TTC549 (cell line): ENCODE results near the gene DYNC1H1.
"Not testable (repeated sequence)": the region's sequence is repeated elsewhere in the genome, so short reads cannot be mapped to it uniquely, and the experiment has no call there.

Experiments
- FAIRE-seq: peaks from 2 replicates; lab custom pipeline; 2012; peaks lifted over from hg19 to GRCh38; lab: Jason Lieb, UNC

DYNC1H1 gene

DNA sequence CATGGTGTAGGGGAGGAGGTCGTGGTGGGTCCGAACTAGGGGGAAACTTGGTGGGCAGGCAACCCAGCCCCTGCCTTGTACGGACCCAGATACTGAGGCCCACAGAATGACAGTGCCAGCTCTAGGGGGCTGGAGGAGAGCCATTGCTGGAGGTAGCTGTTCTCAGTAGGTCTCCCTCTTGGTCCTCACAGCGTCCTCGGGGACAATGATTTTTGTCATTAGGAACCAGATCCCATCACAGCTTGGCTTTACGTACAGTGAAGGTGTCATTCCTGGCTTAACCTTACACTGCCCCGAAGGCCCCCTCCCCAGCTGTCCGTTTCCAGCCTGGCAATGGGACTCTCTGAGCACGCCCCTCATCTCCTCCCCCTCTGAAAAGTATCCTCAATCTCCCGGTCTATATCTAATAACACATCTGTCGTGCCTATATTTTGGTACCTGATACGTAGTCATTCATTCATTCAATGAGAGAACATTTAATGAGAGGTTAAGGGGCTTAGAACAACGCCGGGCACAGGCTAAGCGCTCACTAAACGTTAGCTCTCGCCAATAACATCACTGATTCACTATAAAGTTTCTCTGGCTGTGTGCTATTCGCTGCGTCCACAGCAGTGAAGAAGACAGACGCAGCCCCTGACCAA lies 597 bp upstream of the DYNC1H1 start:
- no peak for FAIRE-seq

DNA sequence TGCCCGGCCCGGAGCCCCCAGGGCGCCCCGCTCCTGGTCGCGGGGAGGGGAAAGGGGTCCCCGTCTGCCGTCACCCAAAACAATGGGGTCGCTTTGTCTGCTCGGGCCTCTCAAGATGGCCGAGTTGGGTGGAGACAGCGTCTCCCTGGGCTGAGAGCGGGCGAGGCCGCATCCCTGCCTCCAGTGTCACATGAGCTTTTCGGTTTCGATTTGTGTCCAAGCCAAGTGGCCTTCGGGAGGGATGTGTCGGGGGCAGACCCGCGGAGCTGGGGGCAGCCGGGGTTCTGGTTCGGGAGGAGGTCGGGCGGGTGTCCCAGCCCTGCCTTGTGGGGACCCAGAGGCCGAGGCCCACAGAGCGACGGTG lies 790 bp downstream of the DYNC1H1 start:
- FAIRE-seq: no peak

DNA sequence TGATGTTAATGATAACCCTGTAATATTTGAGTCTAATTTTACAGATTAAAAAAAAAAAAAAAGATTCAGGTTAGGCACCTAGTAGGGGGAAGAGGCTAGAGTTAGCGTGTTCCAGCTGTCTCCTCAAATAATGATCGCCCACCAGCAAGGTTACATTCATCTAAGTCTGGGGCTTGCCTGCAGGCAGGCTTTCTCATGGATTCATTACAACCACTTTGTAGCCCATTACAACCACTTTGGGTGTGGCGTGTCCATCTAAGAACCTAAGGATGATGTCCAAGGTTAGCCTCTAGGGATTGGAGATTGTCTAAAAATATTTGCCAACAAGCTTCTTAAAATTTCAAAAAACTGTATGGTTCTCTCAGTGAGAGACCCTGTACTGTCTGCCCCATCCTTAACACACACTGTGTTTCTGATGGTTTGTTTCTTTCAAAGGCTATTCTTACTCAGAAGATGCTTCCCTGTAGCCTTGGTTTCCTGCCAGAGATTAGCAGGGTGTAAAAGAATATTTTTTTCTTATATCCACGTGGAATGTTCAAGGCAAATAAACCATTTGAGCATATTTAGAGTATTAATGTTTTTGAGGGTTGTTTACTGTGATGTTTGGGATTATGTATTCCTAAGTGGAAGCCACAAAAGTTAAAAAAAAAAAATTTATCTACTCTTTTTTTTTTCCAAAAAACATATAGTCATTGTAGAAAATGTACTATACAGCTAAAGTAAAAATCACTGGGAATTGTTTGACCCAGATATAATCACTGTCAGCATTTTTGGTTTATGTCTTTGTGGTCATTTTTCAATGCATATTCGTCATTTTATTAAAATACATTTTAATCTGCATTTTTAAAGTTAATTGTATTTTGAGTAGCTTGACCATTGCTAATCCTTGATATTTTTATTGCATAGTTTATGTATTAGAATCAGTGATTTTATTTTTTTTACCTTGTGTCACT lies 1.7 kb downstream of the DYNC1H1 start:
- FAIRE-seq: no peak

DNA sequence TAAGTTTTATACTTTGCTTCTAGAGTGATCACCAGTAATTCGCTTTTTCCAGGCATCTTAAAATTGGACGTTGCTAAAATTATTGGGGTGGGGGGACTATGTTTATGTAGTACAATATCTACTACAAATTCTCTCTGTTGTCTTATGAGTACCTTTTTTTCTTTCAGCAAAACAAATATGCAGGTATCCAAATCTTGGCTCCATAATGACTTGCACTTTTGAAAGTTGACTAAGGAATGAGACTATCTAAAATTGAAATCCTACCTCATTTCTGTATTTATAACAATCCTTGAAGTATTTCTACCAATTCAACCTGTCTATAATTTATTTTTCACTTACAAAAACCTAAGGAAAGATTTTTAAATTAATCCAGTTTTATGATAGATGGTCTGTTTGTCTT lies 2.4 kb downstream of the DYNC1H1 start:
- FAIRE-seq: no peak

DNA sequence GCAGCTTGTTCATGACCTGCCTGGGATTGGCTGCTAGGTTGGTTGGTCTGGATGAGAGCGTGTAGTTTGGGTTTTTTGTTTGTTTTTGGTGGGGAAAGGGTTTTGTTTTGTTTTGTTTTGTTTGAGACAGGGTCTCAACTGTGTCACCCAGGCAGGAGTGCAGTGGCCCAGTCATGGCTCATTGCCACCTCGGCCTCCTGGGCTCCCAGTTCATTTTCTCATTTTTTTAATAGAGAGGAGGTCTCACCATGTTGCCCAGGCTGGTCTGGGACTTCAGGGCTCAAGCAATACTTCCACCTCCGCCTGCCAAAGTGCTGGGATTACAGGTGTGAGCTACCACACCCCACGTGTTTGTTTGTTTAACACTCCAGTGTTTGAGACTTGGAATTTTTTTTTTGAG lies 3.8 kb downstream of the DYNC1H1 start:
- no peak for FAIRE-seq

DNA sequence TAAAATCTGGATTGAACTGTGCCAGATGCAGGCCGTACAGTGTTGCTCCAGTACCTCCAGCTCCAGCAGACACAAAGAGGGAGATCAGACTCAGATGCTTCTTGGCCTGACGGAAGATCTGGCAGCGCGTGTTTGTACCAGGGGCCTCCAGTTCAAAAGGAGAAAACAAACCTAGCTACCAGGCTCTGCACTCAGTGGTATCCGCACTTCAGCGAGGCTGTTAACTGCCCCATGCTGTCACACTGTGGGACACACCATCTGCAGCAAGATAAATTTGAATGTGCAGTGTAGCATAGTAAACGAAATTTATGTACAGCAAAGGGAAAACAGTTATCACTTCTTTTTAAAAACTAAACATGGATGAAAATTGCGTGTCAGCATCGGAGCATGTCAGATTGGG lies 5.1 kb downstream of the DYNC1H1 start:
- FAIRE-seq: no peak

DNA sequence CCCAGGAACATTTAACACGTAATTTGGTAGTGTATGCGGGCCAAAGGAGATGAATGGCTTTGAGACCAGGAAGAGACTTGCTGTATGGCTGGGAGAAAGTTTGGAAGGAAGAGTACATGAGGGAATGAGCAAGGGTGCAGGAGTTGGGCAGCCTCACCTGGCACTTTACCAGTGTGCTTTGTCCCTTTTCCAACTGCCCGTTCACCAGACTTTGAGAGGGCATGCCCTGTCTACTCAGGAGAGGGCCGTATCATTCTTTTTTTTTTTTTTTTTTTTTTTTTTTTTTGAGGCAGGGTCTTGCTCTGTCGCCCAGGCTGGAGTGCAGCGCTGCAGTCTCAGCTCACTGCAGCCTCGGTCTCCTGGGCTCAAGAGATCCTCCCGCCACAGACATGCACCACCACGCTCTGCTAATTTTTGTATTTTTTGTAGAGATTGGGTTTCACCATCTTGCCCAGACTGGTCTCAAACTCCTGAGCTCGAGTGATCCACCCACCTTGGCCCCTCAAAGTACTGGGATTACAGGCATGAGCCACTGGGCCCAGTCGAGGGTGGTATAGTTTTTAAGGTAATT lies 6.5 kb downstream of the DYNC1H1 start:
- FAIRE-seq: no peak

DNA sequence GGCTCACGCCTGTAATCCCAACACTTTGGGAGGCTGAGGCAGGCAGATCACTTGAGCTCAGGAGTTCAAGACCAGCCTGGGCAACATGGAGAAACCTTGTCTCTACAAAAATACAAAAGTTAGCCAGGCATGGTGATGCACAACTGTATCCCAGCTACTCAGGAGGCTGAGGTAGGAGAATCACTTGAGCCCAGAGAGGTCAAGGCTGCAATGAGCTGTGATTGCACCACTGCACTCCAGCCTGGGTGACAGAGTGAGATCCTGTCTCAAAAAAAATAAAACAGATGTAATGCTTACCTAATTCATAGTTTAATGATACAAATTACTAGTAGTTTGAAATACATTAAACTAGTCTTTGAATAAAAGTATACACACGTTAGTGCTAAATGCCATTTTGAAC lies 7.1 kb downstream of the DYNC1H1 start:
- not testable (repeated sequence) for FAIRE-seq

DNA sequence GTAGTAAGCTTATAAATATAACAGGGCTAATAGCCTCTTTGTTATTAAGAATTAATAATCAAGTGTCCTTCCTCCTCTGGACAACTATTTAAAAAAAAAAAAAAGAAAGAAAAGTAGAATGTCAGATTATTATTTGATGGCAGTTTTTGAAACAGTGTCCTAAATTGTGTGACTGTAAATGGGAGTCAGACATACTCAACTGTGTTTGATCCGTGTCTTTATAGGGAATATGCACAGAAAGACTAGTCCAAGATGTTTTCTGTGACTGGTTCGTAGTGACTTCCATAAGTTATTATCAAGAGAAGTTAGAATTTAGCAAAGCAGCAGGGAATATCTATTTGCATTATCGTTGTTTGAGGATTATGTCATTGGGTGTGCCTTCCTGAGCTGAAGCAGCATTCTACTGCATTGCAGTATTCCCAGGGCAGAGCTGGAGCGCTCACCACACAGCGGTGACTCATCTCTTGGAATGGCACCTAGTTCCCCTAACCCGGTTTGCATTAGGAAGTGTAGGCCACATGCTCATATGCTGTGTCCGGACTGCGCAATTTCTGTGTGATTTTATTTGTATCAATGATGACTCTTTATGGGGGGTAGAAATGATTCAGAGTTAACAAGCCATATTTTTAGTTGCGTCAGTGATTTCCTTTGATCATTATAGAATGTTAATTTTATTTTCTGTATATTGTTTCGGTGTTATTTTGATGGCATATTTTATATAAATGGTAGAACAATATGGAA lies 7.9 kb downstream of the DYNC1H1 start:
- FAIRE-seq: no peak

DNA sequence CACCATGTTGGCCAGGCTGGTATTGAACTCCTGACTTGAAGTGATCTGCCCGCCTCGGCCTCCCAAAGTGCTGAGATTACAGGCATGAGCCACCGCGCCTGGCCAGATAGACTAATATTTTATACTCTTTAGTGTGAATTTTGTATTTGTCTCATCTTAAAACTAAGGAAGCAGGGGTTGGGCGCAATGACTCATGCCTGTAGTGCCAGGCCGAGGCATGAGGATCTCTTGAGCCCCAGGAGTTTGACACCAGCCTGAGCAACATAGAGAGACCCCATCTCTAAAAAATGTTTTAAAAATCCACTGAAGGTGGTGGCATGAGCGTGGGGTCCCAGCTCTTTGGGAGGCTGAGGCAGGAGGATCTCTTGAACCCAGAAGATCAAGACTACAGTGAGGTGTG lies 9.0 kb downstream of the DYNC1H1 start:
- no peak for FAIRE-seq

DNA sequence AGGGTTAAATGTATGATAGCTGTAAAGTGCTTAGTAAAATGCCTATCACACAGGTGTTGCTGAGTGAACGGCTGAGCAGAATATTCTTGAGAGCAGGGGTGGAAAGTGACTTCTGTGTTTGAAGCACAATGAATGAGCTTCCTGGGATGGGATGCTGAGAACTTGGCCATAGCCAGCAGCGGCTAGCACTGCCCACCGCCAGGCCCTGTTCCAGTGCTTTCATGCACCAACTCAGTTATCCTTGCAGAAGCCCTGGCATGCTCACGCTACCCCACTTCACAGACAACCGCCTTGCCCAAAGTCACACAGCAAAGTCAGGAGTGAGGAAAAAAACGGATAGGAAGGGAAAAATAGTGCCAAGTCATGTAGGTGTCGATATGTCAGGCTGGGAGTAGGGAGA lies 10.9 kb downstream of the DYNC1H1 start:
- no peak for FAIRE-seq

DNA sequence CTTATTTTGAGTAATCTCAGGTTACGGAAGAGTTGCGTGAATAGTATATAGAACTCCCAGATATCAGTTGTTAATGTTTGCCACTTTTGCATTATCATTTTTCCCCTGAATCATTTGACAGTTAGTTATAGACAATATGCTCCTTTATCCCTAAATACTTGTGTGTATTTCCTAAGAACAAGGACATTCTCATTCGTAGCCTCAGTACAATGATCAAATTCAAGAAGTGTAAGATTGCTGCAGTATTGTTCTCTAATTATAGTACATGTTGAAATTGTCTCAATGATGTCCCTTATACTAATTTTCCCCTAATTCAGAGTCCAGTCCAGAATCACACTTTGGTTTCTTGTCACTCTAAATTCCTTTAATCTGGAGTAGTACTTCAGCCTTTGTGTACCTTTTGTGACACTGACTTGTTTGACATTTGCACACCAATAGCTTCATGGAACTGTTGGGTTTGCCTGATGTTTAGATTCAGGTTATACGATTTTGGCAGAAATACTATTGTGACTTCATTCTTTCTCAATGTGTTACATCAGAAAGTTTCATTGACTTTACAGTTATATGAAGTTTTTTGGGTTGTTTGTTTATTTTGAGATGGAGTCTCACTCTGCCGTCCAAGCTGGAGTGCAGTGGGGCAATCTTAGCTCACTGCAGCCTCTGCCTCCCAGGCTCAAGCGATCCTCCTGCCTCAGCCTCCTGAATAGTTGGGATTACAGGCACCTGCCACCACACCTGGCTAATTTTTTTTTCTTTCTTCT lies 13.1 kb downstream of the DYNC1H1 start:
- FAIRE-seq: no peak

DNA sequence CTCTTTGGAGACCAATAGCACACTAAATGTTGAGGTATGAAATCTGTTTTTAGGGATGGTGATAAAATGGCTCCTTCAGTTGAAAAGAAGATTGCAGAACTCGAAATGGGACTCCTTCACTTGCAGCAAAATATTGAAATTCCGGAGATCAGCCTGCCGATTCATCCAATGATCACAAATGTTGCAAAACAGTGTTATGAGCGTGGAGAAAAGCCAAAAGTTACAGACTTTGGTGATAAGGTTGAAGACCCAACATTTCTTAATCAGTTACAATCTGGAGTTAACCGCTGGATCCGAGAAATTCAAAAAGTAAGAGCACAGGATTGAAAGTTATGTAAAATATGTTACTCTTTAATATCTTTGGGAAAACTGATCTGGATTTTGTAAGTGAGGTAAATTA lies 15.3 kb downstream of the DYNC1H1 start:
- no peak for FAIRE-seq

DNA sequence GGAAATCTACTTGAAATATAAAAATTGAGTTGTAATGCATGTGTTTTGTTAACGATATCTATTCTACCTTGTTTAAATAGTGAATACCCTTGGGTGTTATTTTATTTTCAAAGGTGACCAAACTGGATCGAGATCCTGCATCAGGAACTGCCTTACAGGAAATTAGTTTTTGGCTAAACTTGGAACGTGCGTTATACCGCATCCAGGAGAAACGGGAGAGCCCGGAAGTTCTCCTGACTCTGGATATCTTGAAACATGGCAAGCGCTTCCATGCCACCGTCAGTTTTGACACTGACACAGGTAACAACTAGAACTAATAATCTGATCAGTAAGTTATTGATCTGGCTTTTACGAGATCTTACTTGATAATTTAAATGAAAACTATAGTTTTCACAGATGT lies 15.9 kb downstream of the DYNC1H1 start:
- no peak for FAIRE-seq

DNA sequence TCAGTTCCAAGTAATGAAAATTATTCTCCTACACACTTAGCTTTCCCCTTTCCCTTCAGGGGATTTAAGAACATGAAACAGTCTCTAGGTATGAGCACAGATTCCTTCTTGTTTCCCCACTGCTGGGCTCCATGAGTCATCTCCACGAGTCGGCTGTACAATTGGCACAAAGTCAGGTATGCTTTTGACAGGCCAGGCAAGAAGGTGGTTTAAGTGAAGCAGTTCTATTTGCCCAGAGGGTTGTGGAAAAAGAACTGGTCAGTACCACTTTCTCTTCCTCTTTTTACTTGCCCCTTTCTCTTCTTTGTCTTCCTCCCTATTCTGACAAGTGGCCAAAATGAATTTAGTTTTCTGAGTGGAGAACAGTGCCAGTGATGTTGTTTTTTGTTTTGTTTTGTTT lies 16.3 kb downstream of the DYNC1H1 start:
- FAIRE-seq: no peak

DNA sequence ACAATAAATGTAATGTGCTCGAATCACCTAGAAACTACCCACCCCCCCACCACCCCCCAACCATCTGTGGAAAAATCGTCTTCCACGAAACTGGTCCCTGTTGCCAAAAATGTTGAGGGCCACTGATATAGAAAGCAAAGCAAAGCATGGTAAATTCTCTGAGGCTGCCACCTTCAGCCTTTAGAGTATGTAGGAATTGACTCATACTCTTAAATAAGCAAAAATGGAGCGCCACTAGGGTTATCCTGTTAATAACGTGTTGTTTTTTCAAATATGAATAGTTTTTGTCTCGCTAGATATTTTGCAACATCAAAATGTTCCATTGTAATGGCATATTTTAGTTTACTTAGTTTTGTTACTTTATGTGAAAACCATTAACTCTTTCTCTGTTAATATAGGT lies 18.2 kb downstream of the DYNC1H1 start:
- no peak for FAIRE-seq

DNA sequence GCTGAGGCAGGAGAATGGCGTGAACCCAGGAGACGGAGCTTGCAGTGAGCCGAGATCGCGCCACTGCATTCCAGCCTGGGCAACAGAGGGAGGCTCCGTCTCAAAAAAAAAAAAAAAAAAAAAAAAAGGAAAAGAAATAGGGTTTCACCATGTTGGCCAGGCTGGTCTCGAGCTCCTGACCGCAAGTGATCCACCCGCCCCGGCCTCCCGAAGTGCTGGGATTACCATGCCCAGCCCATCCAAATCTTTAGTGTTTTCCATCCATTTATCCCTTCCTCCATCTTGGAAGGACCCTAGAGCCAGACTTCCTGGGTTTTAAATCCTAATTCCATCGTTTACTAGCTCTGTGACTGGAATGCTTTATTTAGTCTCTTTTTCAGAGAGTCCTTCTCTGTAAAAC lies 20.5 kb downstream of the DYNC1H1 start:
- FAIRE-seq: not testable (repeated sequence)

DNA sequence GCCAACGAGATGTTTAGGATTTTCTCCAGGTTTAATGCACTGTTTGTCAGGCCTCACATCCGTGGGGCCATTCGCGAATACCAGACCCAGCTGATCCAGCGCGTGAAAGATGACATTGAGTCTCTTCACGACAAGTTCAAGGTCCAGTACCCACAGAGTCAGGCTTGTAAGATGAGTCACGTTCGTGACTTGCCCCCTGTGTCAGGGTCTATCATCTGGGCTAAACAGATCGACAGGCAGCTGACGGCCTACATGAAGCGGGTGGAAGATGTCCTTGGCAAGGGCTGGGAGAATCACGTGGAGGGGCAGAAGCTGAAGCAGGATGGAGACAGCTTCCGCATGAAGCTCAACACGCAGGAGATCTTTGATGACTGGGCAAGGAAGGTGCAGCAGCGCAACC lies 21.6 kb downstream of the DYNC1H1 start:
- FAIRE-seq: no peak

DNA sequence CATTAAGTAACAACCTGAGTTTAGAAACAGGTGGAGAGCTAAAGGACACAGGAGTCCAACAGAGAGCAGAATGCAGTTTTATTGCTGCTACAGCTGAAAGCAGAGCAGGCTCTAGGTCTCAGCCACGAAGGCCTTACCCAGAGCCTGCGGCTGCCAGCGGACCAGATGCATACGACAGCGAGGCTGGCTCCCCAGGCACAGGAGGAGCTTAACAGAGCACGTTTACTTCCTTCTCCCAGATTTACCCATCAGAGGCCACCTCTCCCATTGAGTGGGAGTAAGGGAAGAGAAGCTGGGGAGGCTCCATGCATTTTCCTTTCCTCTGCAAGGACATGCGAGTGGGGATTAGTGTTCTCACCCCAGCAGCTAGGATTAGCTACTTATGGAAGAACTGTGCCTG lies 22.6 kb downstream of the DYNC1H1 start:
- no peak for FAIRE-seq

DNA sequence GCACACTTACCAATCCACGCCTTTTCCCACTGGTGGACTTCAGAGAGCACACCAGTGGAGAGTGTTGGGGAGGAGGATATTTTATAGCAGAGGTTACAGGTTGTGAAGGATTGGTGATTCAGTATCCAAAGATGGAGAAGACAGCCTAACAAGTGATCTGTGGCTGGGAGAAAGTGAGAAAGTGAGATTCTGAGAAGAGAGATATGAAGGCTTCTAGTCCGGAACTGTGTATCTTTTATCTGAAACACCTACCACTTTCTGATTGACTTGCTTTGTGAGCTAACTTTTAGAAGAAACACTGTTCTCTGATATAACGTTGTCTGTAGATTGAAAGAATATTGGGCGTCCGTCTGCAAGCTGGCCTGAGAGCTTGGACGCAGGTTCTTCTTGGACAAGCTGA lies 24.0 kb downstream of the DYNC1H1 start:
- no peak for FAIRE-seq

DNA sequence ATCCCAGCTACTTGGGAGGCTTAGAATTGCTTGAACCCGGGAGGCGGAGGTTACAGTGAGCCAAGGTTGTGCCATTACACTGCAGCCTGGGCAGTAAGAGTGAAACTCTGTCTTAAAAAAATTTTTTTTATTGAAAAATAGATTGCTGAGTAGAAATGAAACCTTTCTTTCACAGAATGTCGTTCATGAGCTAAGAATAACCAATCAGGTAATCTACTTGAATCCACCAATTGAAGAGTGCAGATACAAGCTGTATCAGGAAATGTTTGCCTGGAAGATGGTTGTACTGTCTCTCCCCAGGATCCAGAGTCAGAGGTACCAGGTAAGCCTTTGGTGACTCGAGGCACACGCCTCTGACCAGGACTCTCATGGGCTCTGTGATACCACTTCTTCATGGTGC lies 27.0 kb downstream of the DYNC1H1 start:
- no peak for FAIRE-seq

DNA sequence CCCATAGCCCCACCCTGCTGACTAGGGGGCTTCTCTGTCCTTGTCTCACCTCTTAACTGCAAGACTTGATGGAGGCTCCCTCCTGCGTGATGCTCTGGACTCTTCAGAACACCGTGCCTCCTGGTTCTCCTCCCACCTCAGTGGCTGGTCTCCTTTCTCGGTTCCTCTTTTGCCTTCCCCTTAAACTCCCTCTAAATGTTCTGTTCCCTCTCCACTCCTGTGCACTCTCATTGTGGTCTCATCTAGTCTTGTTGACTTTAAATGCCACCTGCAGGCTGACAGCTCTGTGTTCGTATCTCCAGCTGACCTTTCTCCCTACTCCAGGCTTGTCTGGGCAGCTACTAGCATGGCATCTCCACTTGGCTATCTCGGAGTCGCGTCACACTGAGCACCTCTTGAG lies 28.3 kb downstream of the DYNC1H1 start:
- FAIRE-seq: no peak
